ENCODE results near the gene PFDN1.

The PFDN1 gene

GRCh38 chr5:140328036-140328764 is 25.3 kb upstream of the PFDN1 start:
- no peak for DNase-seq (ENCODE audit: low read depth in 2 of 2)

- no peak for DNase-seq (ENCODE audit: low read depth in 2 of 2)
These were observed 24.7 kb upstream of the PFDN1 start for GRCh38 chr5:140327589-140327988.

- no peak for DNase-seq (ENCODE audit: low read depth in 2 of 2)
These were observed 22.6 kb upstream of the PFDN1 start for GRCh38 chr5:140325486-140325885.

GRCh38 chr5:140324617-140325241 is 21.8 kb upstream of the PFDN1 start:
- DNase-seq (ENCODE audit: low read depth in 2 of 2) = no peak

GRCh38 chr5:140324041-140324600 is 21.2 kb upstream of the PFDN1 start:
- no peak for DNase-seq (ENCODE audit: low read depth in 2 of 2)

- DNase-seq (ENCODE audit: low read depth in 2 of 2) = no peak
These were observed 20.1 kb upstream of the PFDN1 start for GRCh38 chr5:140322751-140323731.

GRCh38 chr5:140321796-140322195 is 18.9 kb upstream of the PFDN1 start:
- DNase-seq (ENCODE audit: low read depth in 2 of 2) = no peak

GRCh38 chr5:140319833-140320232 is 16.9 kb upstream of the PFDN1 start:
- no peak for DNase-seq (ENCODE audit: low read depth in 2 of 2)

GRCh38 chr5:140318792-140319191 is 15.9 kb upstream of the PFDN1 start:
- DNase-seq (ENCODE audit: low read depth in 2 of 2) = no peak

GRCh38 chr5:140317859-140318258 is 15.0 kb upstream of the PFDN1 start:
- DNase-seq (ENCODE audit: low read depth in 2 of 2) = no peak

GRCh38 chr5:140312791-140313189 is 9.9 kb upstream of the PFDN1 start:
- DNase-seq (ENCODE audit: low read depth in 2 of 2) = no peak

GRCh38 chr5:140312067-140312790 is 9.3 kb upstream of the PFDN1 start:
- DNase-seq (ENCODE audit: low read depth in 2 of 2) = no peak

- DNase-seq (ENCODE audit: low read depth in 2 of 2) = no peak
These were observed 8.1 kb upstream of the PFDN1 start for GRCh38 chr5:140311011-140311467.

- DNase-seq (ENCODE audit: low read depth in 2 of 2) = no peak
These were observed 7.5 kb upstream of the PFDN1 start for GRCh38 chr5:140310434-140310833.

GRCh38 chr5:140309706-140310249 is 6.9 kb upstream of the PFDN1 start:
- no peak for DNase-seq (ENCODE audit: low read depth in 2 of 2)

GRCh38 chr5:140305471-140305870 is 2.6 kb upstream of the PFDN1 start:
- DNase-seq (ENCODE audit: low read depth in 2 of 2) = no peak

- no peak for DNase-seq (ENCODE audit: low read depth in 2 of 2)
These were observed 1.1 kb upstream of the PFDN1 start for GRCh38 chr5:140303966-140304365.

GRCh38 chr5:140301136-140301535 is 1.8 kb downstream of the PFDN1 start:
- DNase-seq (ENCODE audit: low read depth in 2 of 2) = no peak

- DNase-seq (ENCODE audit: low read depth in 2 of 2) = no peak
These were observed 3.8 kb downstream of the PFDN1 start for GRCh38 chr5:140299056-140299455.

GRCh38 chr5:140298183-140298601 is 4.7 kb downstream of the PFDN1 start:
- DNase-seq (ENCODE audit: low read depth in 2 of 2) = no peak

GRCh38 chr5:140297283-140297682 is 5.6 kb downstream of the PFDN1 start:
- no peak for DNase-seq (ENCODE audit: low read depth in 2 of 2)

Data from activated CD4-positive, alpha-beta T cell treated with anti-CD3 and anti-CD28 coated beads for 24 hours (primary cell).